ENCODE results near the gene IL34.

The IL34 gene

GRCh38 chr16:70682239-70683145 lies 36.1 kb downstream of the IL34 start:
- H3K9me3 ChIP-seq (ENCODE audit: insufficient read depth, low read depth, low read length) = no peaks in the 10 kb centered on the region
- H3K27ac ChIP-seq (ENCODE audit: low read length) = no peak overlapping the region
- H3K4me3 ChIP-seq (ENCODE audit: low read length) = no peak overlapping the region
- peaks cover 12% of the 10 kb centered on the region; the same call in 1 of the 2 replicates for H3K36me3 ChIP-seq (ENCODE audit: insufficient read depth, low read depth, low read length)
- no peak overlapping the region for H3K9ac ChIP-seq (ENCODE audit: low read depth, low read length)
- H3K27me3 ChIP-seq (ENCODE audit: insufficient read depth, low read length) = peaks cover 17% of the 10 kb centered on the region; the same call in 1 of the 2 replicates
- peaks cover 10% of the 10 kb centered on the region; the same call in 1 of the 2 replicates for H3K4me1 ChIP-seq (ENCODE audit: insufficient read depth, low read length)

DNA sequence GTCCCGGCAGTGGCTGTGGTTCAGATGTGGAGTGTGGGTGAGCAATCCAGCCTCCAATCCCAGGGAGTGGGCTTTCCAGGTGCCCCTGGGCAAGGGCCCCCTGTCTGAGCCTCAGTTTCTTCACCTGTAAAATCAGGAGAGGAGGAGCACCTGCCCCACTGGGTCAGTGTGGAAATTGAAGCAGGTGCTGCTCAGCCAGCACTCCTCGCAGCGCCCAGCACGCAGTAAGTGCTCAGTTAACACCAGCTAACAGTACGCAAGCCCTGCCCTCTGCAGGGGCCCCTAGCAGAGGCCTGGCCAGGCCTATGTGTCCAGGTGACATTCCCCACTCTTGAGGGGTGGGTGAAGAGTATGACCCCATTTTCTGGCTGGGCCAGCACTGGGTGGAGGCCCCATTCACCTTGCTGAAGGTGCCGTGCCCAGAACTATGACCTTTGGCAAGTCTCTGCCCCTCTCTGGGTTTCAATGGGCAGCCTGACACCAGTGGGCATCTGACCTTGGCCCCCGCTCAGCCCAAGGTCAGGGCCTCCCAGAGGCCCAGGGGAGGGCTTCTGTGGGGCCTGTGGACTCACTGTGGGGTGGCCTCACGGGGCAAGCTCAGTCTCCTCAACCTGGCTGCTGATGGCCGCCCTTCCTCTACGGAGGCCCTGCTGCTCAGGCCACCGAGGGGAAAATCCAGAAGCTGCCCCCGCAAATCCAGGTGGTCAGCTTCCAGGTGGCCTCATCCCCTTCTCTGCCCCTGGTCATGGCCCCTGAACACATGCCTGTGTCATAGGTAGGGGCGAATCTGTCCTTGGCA lies 37.0 kb downstream of the IL34 start:
- no peaks in the 10 kb centered on the region for H3K9me3 ChIP-seq (ENCODE audit: insufficient read depth, low read depth, low read length)
- no peak overlapping the region for H3K27ac ChIP-seq (ENCODE audit: low read length)
- H3K4me1 ChIP-seq (ENCODE audit: insufficient read depth, low read length) = peaks cover 12% of the 10 kb centered on the region; the same call in 1 of the 2 replicates
- H3K27me3 ChIP-seq (ENCODE audit: insufficient read depth, low read length) = peaks cover 17% of the 10 kb centered on the region; the same call in 1 of the 2 replicates
- H3K4me3 ChIP-seq (ENCODE audit: low read length) = no peak overlapping the region
- H3K36me3 ChIP-seq (ENCODE audit: insufficient read depth, low read depth, low read length) = 0 out of 2 replicates have a peak, but pooled peaks cover 7% of the 10 kb centered on the region
- H3K9ac ChIP-seq (ENCODE audit: low read depth, low read length) = no peak overlapping the region

- no peaks in the 10 kb centered on the region for H3K36me3 ChIP-seq (ENCODE audit: insufficient read depth, low read depth, low read length)
- H3K27ac ChIP-seq (ENCODE audit: low read length) = no peak overlapping the region
- H3K27me3 ChIP-seq (ENCODE audit: insufficient read depth, low read length) = peaks cover 17% of the 10 kb centered on the region; the same call in 1 of the 2 replicates
- peak overlapping the region; percentile 76 for H3K4me3 ChIP-seq (ENCODE audit: low read length)
- no peaks in the 10 kb centered on the region for H3K9me3 ChIP-seq (ENCODE audit: insufficient read depth, low read depth, low read length)
- H3K9ac ChIP-seq (ENCODE audit: low read depth, low read length) = peak overlapping the region; percentile 41; the same call in 1 of the 2 replicates
- peaks cover 12% of the 10 kb centered on the region; the same call in 1 of the 2 replicates for H3K4me1 ChIP-seq (ENCODE audit: insufficient read depth, low read length)
Measured at GRCh38 chr16:70684146-70685060, 38.0 kb downstream of the IL34 start.

GRCh38 chr16:70685061-70685937 lies 38.9 kb downstream of the IL34 start:
- no peaks in the 10 kb centered on the region for H3K36me3 ChIP-seq (ENCODE audit: insufficient read depth, low read depth, low read length)
- H3K9me3 ChIP-seq (ENCODE audit: insufficient read depth, low read depth, low read length) = no peaks in the 10 kb centered on the region
- peaks cover 17% of the 10 kb centered on the region; the same call in 1 of the 2 replicates for H3K27me3 ChIP-seq (ENCODE audit: insufficient read depth, low read length)
- peak overlapping the region; percentile 76 for H3K4me3 ChIP-seq (ENCODE audit: low read length)
- H3K9ac ChIP-seq (ENCODE audit: low read depth, low read length) = peak overlapping the region; percentile 41; the same call in 1 of the 2 replicates
- peaks cover 12% of the 10 kb centered on the region; the same call in 1 of the 2 replicates for H3K4me1 ChIP-seq (ENCODE audit: insufficient read depth, low read length)
- no peak overlapping the region for H3K27ac ChIP-seq (ENCODE audit: low read length)

- Histone ChIP-seq H3K4me1 (ENCODE audit: insufficient read depth, low read length) (peaks cover 12% of the 10 kb centered on the region; the same call in 1 of the 2 replicates), H3K9ac (ENCODE audit: low read depth, low read length) (peak within 1 kb of the TSS; percentile 41; the same call in 1 of the 2 replicates), H3K9me3 (ENCODE audit: insufficient read depth, low read depth, low read length) (no peaks in the 10 kb centered on the region), H3K4me3 (ENCODE audit: low read length) (peak within 1 kb of the TSS; percentile 76), H3K36me3 (ENCODE audit: insufficient read depth, low read depth, low read length) (no peaks in the 10 kb centered on the region), H3K27ac (ENCODE audit: low read length) (no peak within 1 kb of the TSS), H3K27me3 (ENCODE audit: insufficient read depth, low read length) (peaks cover 17% of the 10 kb centered on the region; the same call in 1 of the 2 replicates)
Measured at GRCh38 chr16:70685938-70686375, 39.6 kb downstream of the IL34 start, which contains the start of gene MTSS2. MTSS2 (minus strand) TSS chr16:70686053; CDS start chr16:70685791, 262 bp downstream.

DNA sequence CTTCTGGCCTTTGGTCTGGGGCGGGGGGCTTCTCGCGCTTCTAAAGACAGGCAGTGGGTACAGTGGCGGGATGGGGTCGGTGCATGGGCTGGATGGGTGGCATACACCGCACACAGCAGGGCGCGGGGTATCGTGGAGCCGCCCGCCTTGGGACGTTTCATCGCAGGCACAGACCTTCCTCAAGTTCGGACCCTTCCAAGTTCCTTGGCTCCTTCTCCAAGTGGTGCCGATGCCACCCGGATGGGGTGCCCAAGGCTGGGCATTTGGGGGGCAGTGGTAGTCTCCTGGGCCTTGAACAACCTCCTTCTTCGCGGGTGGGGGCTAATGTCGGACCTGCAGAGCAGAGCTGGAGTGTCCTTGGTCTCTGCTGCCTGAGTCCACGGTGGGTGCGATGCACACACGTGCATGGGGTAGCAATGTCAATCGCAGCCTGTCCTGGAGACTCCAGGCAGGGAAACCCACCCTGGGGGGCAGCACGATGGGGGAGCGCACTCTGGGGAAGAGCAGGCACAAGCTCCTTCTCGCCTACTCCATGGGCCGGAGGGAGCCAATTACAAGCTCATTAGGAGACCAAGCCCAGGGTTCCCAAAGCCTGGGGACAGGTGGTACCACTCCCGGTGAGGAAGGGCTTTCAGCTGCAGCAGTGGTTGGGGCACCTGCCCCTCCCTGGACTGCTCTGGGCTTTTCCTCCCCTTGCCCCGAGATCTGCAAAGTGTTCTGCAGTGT lies 40.2 kb downstream of the IL34 start:
- no peaks in the 10 kb centered on the region for H3K36me3 ChIP-seq (ENCODE audit: insufficient read depth, low read depth, low read length)
- H3K9ac ChIP-seq (ENCODE audit: low read depth, low read length) = peak overlapping the region; percentile 21; the same call in 1 of the 2 replicates
- no peak overlapping the region for H3K27ac ChIP-seq (ENCODE audit: low read length)
- no peaks in the 10 kb centered on the region for H3K9me3 ChIP-seq (ENCODE audit: insufficient read depth, low read depth, low read length)
- peaks cover 12% of the 10 kb centered on the region; the same call in 1 of the 2 replicates for H3K4me1 ChIP-seq (ENCODE audit: insufficient read depth, low read length)
- H3K4me3 ChIP-seq (ENCODE audit: low read length) = peak overlapping the region; percentile 56; the same call in 1 of the 2 replicates
- H3K27me3 ChIP-seq (ENCODE audit: insufficient read depth, low read length) = peaks cover 17% of the 10 kb centered on the region; the same call in 1 of the 2 replicates

- Histone ChIP-seq H3K9ac (ENCODE audit: low read depth, low read length) (no peak overlapping the region), H3K4me1 (ENCODE audit: insufficient read depth, low read length) (peaks cover 12% of the 10 kb centered on the region; the same call in 1 of the 2 replicates), H3K27me3 (ENCODE audit: insufficient read depth, low read length) (peaks cover 17% of the 10 kb centered on the region; the same call in 1 of the 2 replicates), H3K9me3 (ENCODE audit: insufficient read depth, low read depth, low read length) (no peaks in the 10 kb centered on the region), H3K27ac (ENCODE audit: low read length) (no peak overlapping the region), H3K36me3 (ENCODE audit: insufficient read depth, low read depth, low read length) (no peaks in the 10 kb centered on the region), H3K4me3 (ENCODE audit: low read length) (no peak overlapping the region)
Measured at GRCh38 chr16:70687102-70687511, 40.7 kb downstream of the IL34 start.

- Histone ChIP-seq H3K4me1 (ENCODE audit: insufficient read depth, low read length) (peaks cover 12% of the 10 kb centered on the region; the same call in 1 of the 2 replicates), H3K9me3 (ENCODE audit: insufficient read depth, low read depth, low read length) (no peaks in the 10 kb centered on the region), H3K27me3 (ENCODE audit: insufficient read depth, low read length) (peaks cover 17% of the 10 kb centered on the region; the same call in 1 of the 2 replicates), H3K4me3 (ENCODE audit: low read length) (no peak overlapping the region), H3K36me3 (ENCODE audit: insufficient read depth, low read depth, low read length) (no peaks in the 10 kb centered on the region), H3K9ac (ENCODE audit: low read depth, low read length) (no peak overlapping the region), H3K27ac (ENCODE audit: low read length) (no peak overlapping the region)
Measured at GRCh38 chr16:70687671-70688245, 41.4 kb downstream of the IL34 start.

DNA sequence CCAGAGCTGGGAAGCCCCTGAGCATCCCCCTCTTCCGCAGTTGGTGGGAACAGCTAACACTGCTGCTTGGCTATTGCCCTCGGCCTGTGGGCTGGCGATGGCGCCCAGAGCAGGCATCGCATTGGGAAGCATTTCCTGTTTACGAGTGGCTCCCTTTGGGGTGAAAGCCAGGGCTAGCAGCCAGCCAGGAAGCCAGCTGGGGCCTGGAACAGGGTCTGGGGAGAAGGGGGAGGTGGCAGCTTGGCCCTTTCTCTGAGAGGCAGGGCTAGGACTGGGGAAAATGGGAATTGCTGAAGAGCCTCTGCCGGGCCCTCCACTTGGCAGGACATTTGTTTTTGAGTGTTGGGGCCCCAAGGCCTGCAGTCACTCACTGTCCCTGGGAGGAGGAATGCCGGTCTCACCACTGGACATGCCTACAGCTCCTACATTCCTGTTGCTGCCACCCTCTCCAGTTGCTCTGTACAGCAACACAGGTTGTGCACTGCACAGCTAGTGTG lies 41.9 kb downstream of the IL34 start:
- Histone ChIP-seq H3K9me3 (ENCODE audit: insufficient read depth, low read depth, low read length) (no peaks in the 10 kb centered on the region), H3K4me3 (ENCODE audit: low read length) (no peak overlapping the region), H3K27ac (ENCODE audit: low read length) (no peak overlapping the region), H3K36me3 (ENCODE audit: insufficient read depth, low read depth, low read length) (no peaks in the 10 kb centered on the region), H3K4me1 (ENCODE audit: insufficient read depth, low read length) (peaks cover 12% of the 10 kb centered on the region; the same call in 1 of the 2 replicates), H3K9ac (ENCODE audit: low read depth, low read length) (0 out of 2 replicates have a peak overlapping the region, but pooled peaks have one; percentile 12), H3K27me3 (ENCODE audit: insufficient read depth, low read length) (peaks cover 17% of the 10 kb centered on the region; the same call in 1 of the 2 replicates)

Data from iPS-20b (cell line).